HCT116 (cell line): ENCODE results near the gene KCNG1. TPM values are rescaled to one million over a fixed set of nuclear protein-coding genes. Genes with fewer than 3 reads are reported as not detected.
"Not testable (repeated sequence)": the region's sequence is repeated elsewhere in the genome, so short reads cannot be mapped to it uniquely, and the experiment has no call there.

Experiments
- ATAC-seq: fragments of 200-7000 bp; cut with Tn5 transposase; 2 replicates; pipeline ENCODE4 v1.9.1; 2020; ENCODE audit warnings: mild to moderate bottlenecking, moderate library complexity
- BruUV-seq: library from RNA; stranded (reverse); fragments of 400-500 nt; replicated peaks from 2 replicates; lab custom pipeline; 2021; lab: Mats Ljungman, UMichigan
- CTCF ChIA-PET: fragments of 300-600 bp; sonication (Branson Sonifier 250); formaldehyde crosslinking; loops from one replicate; lab custom pipeline; 2021; ENCODE audit warnings: antibody characterized with exemption; lab: Charles Lee
- POLR2A ChIA-PET: fragments of 300-600, 350-600 bp; sonication (Branson Sonifier 250); formaldehyde crosslinking; loops from one replicate; lab custom pipeline; 2021; ENCODE audit warnings: antibody characterized with exemption; lab: Charles Lee
- RAD21 ChIA-PET, 2 experiments: fragments of 300-600 bp; sonication (Branson Sonifier 250); formaldehyde crosslinking; loops; one replicate each; lab custom pipeline; 2023; ENCODE audit warnings: low total read pairs in 2 of 2; ENCODE audit not compliant: uncharacterized antibody in 2 of 2, unreplicated experiment in 2 of 2, low non-redundant PET in 1 of 2; lab: Charles Lee
- DNase-seq: peaks from one replicate; pipeline ENCODE4 v3.0.0-alpha.2; 2010; ENCODE audit warnings: low read depth, low spot score
- H2AFZ ChIP-seq: fragments of 200-600 bp; shearing (Covaris generic), sonication (generic); 2 replicates; pipeline ENCODE4 v1.6.1; 2017; ENCODE audit warnings: low read depth, mixed run types, mixed read lengths, antibody characterized with exemption, low read length; ENCODE audit not compliant: poor library complexity, severe bottlenecking
- H3K27ac ChIP-seq: 2 replicates; pipeline ENCODE4 v1.5.1; 2012; ENCODE audit warnings: low read depth, low read length
- H3K27me3 ChIP-seq: fragments of 200-600 bp; sonication (generic); 2 replicates; pipeline ENCODE4 v1.6.1; 2016; ENCODE audit warnings: mixed run types, low read length, mixed read lengths; ENCODE audit not compliant: insufficient read depth
- H3K36me3 ChIP-seq, 2 experiments: fragments of 200-500 bp in 1 of 2; fragments of 200-600 bp in 1 of 2; sonication (Bioruptor generic) in 1 of 2; sonication (generic) in 1 of 2; 2 replicates each; pipeline versions ENCODE4 v1.5.1 to v1.6.1; 2014 to 2016; ENCODE audit warnings: low read length in 2 of 2, inconsistent platforms in 1 of 2, mixed read lengths in 1 of 2, mixed run types in 1 of 2; ENCODE audit not compliant: insufficient read depth in 2 of 2, control insufficient read depth in 1 of 2
- H3K4me1 ChIP-seq, 2 experiments: fragments of 200-600 bp in 1 of 2; sonication (generic) in 1 of 2; 2 replicates each; pipeline versions ENCODE4 v1.5.1 to v1.6.1; 2012 to 2017; ENCODE audit warnings: low read length in 2 of 2, inconsistent platforms in 1 of 2, mild to moderate bottlenecking in 1 of 2, mixed read lengths in 1 of 2, mixed run types in 1 of 2, moderate library complexity in 1 of 2; ENCODE audit not compliant: insufficient read depth in 2 of 2, control insufficient read depth in 1 of 2
- H3K4me2 ChIP-seq: fragments of 200-600 bp; sonication (generic); 2 replicates; pipeline ENCODE4 v1.6.1; 2017; ENCODE audit warnings: mixed run types, low read length, mixed read lengths
- H3K4me3 ChIP-seq, 2 experiments: fragments of 200-600 bp in 1 of 2; sonication (generic) in 1 of 2; replicated peaks in 1 of 2; 2 replicates each; pipeline ENCODE4 v1.5.1; 2011 to 2016; ENCODE audit warnings: low read length in 2 of 2, control low read depth in 1 of 2, low read depth in 1 of 2, mild to moderate bottlenecking in 1 of 2, mixed read lengths in 1 of 2, mixed run types in 1 of 2
- H3K79me2 ChIP-seq: fragments of 200-600 bp; sonication (generic); 2 replicates; pipeline ENCODE4 v1.6.1; 2017; ENCODE audit warnings: mild to moderate bottlenecking, mixed run types, low read length, moderate library complexity, mixed read lengths; ENCODE audit not compliant: insufficient read depth
- H3K9ac ChIP-seq: fragments of 200-600 bp; sonication (generic); 2 replicates; pipeline ENCODE4 v1.6.1; 2016; ENCODE audit warnings: low read length, mixed read lengths
- H3K9me2 ChIP-seq: fragments of 200-600 bp; sonication (generic), shearing (Covaris generic); 2 replicates; pipeline ENCODE4 v1.6.1; 2017; ENCODE audit warnings: mixed run types, mild to moderate bottlenecking, moderate library complexity; ENCODE audit not compliant: insufficient read depth
- H3K9me3 ChIP-seq, 2 experiments: fragments of 200-500 bp in 1 of 2; fragments of 200-600 bp in 1 of 2; sonication (Bioruptor generic) in 1 of 2; sonication (generic) in 1 of 2; 2 replicates each; pipeline ENCODE4 v1.6.1; 2014 to 2017; ENCODE audit warnings: low read length in 2 of 2, mixed read lengths in 2 of 2, inconsistent platforms in 1 of 2, low read depth in 1 of 2, mild to moderate bottlenecking in 1 of 2, mixed run types in 1 of 2, moderate library complexity in 1 of 2; ENCODE audit not compliant: control insufficient read depth in 1 of 2, insufficient read depth in 1 of 2
- H4K20me1 ChIP-seq: fragments of 200-600 bp; sonication (generic), shearing (Covaris generic); 2 replicates; pipeline ENCODE4 v1.6.1; 2017; ENCODE audit warnings: mixed run types, mild to moderate bottlenecking, moderate library complexity; ENCODE audit not compliant: insufficient read depth
- intact Hi-C: fragments of 100-400 bp; cut with micrococcal nuclease; formaldehyde crosslinking; loops from 2 replicates; pipeline ENCODE4 v1.10.0; 2022
- total RNA-seq: library from RNA; stranded (reverse); gene quantifications from one replicate; pipeline ENCODE4 v1.2.1, GENCODE V29; 2021; ENCODE audit not compliant: unreplicated experiment
- TF ChIP-seq, protein P1 (sequence below): IDR thresholded peaks from 2 replicates; pipeline ENCODE4 v1.6.1; 2012
- TF ChIP-seq, protein P2 (sequence below), 3 experiments: fragments of 200-600 bp in 1 of 3; sonication (generic) in 1 of 3; IDR thresholded peaks in 2 of 3; conservative IDR thresholded peaks in 1 of 3; 2 replicates each; pipeline ENCODE4 v1.5.1; 2012 to 2017; ENCODE audit warnings: low read depth in 2 of 3, low read length in 2 of 3, antibody characterized with exemption in 1 of 3, borderline replicate concordance in 1 of 3, control low read depth in 1 of 3, mild to moderate bottlenecking in 1 of 3, mixed read lengths in 1 of 3, mixed run types in 1 of 3, moderate library complexity in 1 of 3; ENCODE audit not compliant: insufficient read depth in 1 of 3

Gene KCNG1
- total RNA-seq, 1 experiment from 2014 or later: 54.6 TPM

DNA sequence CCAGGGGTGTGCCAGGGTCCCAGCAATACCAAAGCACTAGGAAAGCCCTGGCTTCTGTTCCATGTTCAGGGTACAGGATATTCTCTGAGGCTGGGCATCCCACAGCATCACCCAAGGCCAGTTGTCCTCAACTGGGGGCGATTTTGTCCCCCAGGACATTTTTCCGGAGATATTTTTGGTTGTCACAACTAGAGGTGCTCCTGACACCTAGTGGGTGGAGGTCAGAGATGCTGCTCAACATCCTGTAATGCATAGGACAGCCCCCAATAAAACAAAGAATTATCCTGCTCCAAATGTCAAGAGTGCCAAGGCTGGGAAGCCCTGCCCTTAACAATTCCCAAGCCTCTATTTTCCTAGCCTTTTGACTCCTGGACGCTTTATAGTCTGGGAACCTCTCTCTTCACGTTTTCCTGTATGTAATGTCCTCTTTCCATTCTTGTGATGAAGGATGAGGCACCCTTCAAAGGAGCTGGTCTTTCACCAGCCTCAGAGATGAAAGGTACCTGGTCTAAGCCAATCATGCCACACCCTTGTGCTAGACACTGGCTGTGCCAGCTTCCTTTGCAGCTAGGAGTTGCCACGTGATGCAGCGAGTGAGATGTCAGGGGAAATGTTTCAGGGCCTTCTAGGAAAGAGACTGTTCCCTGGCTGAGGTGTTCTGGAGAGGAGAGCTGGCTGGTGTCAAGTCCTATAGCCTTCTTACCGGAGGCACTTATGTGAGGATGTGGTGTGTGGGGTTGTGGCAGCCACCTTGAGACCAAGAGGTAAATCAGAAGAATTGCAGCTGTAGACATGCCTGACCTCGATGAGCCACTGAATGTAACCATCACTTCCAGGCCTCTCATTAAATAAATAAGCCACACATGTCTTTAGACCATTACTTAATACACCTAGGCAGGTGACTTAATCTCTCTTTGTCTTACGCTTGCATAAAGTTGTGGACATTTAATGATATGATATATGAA, 23.4 kb upstream of the KCNG1 start:
- no peak for DNase-seq
- Histone ChIP-seq H3K27me3 (peaks cover 16% of the 10 kb centered on the region; the same call in 1 of the 2 replicates), H3K4me3 (no peak overlapping the region), H3K27ac (no peak overlapping the region), H3K9me2 (no peaks in the 10 kb centered on the region), H3K36me3 (no peaks in the 10 kb centered on the region), H3K4me2 (no peak overlapping the region), H3K9ac (no peak overlapping the region), H4K20me1 (no peaks in the 10 kb centered on the region), H3K4me1 (no peaks in the 10 kb centered on the region), H3K9me3 (no peaks in the 10 kb centered on the region), H3K79me2 (no peaks in the 10 kb centered on the region), H2AFZ (no peak overlapping the region)
- TF ChIP-seq, protein P1, sequence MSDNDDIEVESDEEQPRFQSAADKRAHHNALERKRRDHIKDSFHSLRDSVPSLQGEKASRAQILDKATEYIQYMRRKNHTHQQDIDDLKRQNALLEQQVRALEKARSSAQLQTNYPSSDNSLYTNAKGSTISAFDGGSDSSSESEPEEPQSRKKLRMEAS: no peak
- TF ChIP-seq, protein P2, sequence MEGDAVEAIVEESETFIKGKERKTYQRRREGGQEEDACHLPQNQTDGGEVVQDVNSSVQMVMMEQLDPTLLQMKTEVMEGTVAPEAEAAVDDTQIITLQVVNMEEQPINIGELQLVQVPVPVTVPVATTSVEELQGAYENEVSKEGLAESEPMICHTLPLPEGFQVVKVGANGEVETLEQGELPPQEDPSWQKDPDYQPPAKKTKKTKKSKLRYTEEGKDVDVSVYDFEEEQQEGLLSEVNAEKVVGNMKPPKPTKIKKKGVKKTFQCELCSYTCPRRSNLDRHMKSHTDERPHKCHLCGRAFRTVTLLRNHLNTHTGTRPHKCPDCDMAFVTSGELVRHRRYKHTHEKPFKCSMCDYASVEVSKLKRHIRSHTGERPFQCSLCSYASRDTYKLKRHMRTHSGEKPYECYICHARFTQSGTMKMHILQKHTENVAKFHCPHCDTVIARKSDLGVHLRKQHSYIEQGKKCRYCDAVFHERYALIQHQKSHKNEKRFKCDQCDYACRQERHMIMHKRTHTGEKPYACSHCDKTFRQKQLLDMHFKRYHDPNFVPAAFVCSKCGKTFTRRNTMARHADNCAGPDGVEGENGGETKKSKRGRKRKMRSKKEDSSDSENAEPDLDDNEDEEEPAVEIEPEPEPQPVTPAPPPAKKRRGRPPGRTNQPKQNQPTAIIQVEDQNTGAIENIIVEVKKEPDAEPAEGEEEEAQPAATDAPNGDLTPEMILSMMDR (IDR thresholded peaks at IDR 0.05 in 2 of 3, conservative IDR thresholded peaks at IDR 0.05 in 1 of 3; ENCODE audit: borderline replicate concordance in 1 of 3, insufficient read depth in 1 of 3, low read depth in 2 of 3, low read length in 2 of 3): peak in 2 of 3 experiments; percentile 19 to 32; a peak in 2 of 6 replicates
- no TSS peak for BruUV-seq
- POLR2A ChIA-PET: no interaction called here
- peak; percentile 68; the same call in 1 of the 2 replicates for ATAC-seq
- intact Hi-C loops: no loop called here
- CTCF ChIA-PET: no interaction called here
- RAD21 ChIA-PET: no interaction called here

DNA sequence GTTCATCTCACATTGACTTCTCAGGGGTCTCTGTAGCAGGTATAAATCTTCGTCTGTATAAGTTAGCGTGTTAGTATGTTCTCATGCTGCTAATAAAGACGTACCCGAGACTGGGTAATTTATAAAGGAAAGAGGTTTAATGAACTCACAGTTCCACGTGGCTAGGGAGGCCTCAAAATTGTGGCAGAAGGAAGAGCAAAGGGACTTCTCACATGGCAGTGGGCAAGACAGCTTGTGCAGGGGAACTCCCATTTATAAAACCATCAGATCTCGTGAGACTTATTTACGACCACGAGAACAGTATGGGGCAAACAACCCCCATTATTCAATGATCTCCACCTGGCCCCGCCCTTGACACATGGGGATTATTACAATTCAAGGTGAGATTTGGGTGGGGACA, 22.6 kb upstream of the KCNG1 start:
- intact Hi-C loops, H3K36me3 ChIP-seq, DNase-seq, H3K4me3 ChIP-seq, H3K9me2 ChIP-seq, BruUV-seq, H3K79me2 ChIP-seq, ATAC-seq, H3K27ac ChIP-seq, H3K9me3 ChIP-seq, POLR2A ChIA-PET, H2AFZ ChIP-seq, H3K9ac ChIP-seq, H3K4me2 ChIP-seq, H4K20me1 ChIP-seq, H3K4me1 ChIP-seq, CTCF ChIA-PET, RAD21 ChIA-PET: not testable (repeated sequence)
- peaks cover 10% of the 10 kb centered on the region; the same call in 1 of the 2 replicates for H3K27me3 ChIP-seq
